Measurements from ENCODE around the gene MAN2A1.
"Not testable (repeated sequence)": the region's sequence is repeated elsewhere in the genome, so short reads cannot be mapped to it uniquely, and the experiment has no call there.

Gene MAN2A1

DNA sequence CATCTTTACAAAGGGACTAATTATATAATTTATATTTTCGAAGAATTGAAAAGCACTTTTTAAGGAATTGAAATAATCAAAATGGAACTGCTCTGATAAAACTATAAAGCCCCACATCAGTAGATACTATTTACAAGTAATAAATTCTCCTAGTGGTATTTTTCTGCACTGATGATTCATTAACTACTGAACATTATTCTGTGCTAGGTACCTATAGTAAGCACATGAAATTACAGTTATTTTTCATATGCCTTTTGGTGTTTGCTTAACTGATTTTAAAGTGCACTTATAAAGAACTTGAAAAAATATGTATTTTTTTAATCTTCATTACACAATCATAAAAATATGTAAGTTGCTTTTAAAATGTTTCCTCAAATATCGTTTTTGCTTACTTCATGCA, 123.0 kb downstream of the MAN2A1 start:
- DNase-seq (ENCODE audit: low read depth in 1 of 2, low spot score in 1 of 2): no peak

DNA sequence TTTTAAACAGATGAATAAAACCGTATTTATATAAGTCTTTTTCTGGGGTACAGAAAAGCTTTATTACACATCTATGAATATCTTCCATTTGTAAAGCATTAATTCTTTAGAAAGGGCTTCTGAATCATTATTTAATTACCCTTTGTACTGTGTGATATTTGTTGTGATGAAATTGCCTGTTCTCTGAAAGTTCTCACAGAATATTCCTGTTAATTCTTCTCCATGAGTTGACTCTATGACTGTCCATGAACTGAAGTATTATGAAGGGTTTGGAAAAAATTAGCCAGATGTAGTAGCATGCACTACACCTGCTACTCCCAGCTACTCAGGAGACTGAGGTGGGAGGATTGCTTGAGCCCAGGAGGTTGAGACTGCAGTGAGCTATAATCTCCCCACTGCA, 127.0 kb downstream of the MAN2A1 start:
- no peak for DNase-seq (ENCODE audit: low read depth in 1 of 2, low spot score in 1 of 2)

GRCh38 chr5:109819878-109820277, 130.2 kb downstream of the MAN2A1 start:
- no peak for DNase-seq (ENCODE audit: low read depth in 1 of 2, low spot score in 1 of 2)

DNA sequence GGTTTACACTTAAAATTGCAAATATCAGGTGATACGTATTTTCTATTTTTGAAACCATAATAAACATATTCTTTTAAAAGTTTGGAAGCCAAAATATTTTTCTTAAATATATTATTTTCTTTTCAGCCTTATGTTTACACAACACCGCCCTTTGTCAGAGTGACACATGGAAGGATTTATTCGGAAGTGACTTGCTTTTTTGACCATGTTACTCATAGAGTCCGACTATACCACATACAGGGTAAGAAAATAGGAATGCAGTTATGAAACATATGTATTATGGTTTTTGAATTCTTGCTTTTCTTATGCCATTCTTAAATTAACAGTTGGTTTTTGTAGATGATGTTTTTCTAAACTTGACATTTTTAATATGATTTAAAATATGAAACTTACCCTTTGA, 133.9 kb downstream of the MAN2A1 start:
- no peak for DNase-seq (ENCODE audit: low read depth in 1 of 2, low spot score in 1 of 2)

GRCh38 chr5:109825450-109825849, 135.7 kb downstream of the MAN2A1 start:
- no peak for DNase-seq (ENCODE audit: low read depth in 1 of 2, low spot score in 1 of 2)

DNA sequence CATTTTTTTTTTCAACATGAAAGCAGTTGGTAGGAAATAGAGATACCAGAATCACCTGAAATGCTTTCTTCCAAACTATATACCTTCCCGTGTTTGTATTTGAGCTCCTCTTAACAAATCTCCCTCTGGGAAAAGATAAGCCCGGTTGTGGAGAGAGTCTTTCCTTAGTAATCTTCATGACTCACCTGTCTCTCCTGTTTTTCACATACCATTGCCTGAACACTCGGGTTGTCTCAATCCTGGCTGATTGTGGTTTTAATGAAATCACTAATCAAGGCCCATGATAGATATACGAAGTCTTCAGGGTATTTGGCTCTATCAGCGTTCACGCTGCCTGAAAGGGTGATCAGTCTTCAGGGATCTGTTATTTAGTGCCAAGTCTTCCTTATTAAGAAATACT, 136.7 kb downstream of the MAN2A1 start:
- no peak for DNase-seq (ENCODE audit: low read depth in 1 of 2, low spot score in 1 of 2)

DNA sequence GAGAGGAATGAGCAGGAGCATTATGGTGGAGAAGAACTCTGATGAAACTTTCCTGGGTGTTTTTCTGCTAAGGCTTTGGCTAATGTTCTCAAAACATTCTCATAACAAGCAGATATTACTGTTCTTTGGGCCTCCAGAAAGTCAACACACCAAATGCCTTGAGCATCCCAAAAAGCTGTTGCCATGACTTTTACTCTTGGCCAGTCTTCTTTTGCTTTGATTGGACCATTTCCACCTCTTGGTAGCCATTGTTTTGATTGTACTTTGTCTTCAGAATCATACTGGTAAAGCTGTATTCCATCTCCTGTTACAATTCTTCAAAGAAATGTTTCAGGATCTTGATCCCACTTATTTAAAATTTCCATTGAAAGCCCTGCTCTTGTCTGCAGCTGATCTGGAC, 139.6 kb downstream of the MAN2A1 start:
- no peak for DNase-seq (ENCODE audit: low read depth in 1 of 2, low spot score in 1 of 2)

GRCh38 chr5:109830955-109831502, 141.3 kb downstream of the MAN2A1 start:
- DNase-seq (ENCODE audit: low read depth in 1 of 2, low spot score in 1 of 2): no peak

DNA sequence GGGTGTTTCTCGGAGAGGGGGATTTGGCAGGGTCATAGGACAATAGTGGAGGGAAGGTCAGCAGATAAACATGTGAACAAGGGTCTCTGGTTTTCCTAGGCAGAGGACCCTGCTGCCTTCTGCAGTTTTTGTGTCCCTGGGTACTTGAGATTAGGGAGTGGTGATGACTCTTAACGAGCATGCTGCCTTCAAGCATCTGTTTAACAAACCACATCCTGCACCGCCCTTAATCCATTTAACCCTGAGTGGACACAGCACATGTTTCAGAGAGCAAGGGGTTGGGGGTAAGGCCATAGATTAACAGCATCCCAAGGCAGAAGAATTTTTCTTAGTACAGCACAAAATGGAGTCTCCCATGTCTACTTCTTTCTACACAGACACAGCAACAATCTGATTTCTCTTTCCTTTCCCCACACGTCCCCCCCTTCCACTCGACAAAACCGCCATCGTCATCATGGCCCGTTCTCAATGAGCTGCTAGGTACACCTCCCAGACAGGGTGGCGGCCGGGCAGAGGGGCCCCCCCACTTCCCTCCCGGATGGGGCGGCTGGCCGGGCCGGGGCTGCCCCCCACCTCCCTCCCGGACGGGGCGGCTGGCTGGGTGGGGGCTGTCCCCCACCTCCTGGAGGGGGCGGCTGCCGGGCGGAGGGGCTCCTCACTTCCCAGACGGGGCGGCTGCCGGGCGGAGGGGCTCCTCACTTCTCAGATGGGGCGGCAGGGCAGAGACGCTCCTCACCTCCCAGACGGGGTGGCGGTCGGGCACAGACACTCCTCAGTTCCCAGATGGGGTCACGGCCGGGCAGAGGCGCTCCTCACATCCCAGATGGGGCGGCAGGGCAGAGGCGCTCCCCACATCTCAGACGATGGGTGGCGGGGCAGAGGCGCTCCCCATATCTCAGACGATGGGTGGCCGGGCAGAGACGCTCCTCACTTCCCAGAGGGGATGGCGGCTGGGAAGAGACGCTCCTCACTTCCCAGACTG, 142.8 kb downstream of the MAN2A1 start:
- DNase-seq (ENCODE audit: low read depth in 1 of 2, low spot score in 1 of 2): not testable (repeated sequence)

- no peak for DNase-seq (ENCODE audit: low read depth in 1 of 2, low spot score in 1 of 2)
These were observed 144.2 kb downstream of the MAN2A1 start for GRCh38 chr5:109833946-109834345.

DNA sequence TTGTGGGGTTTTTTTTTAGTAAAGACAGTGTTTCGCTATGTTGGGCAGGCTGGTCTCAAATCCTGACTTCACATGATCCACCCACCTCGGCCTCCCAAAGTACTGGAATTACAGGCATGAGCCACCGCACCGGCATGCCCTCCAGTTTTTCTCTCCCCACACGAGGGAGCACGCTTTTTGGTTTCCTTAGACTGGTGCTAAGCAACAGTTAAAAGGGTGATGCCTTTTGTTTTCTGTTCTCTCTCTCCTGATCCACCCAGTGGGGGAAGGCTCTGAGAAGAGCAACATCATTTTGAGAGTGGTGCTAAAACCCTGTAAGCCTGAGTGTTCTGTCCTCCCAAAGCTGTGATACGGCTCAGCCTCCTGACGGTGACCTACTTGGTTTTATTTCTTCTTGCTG, 146.6 kb downstream of the MAN2A1 start:
- DNase-seq (ENCODE audit: low read depth in 1 of 2, low spot score in 1 of 2): no peak

DNA sequence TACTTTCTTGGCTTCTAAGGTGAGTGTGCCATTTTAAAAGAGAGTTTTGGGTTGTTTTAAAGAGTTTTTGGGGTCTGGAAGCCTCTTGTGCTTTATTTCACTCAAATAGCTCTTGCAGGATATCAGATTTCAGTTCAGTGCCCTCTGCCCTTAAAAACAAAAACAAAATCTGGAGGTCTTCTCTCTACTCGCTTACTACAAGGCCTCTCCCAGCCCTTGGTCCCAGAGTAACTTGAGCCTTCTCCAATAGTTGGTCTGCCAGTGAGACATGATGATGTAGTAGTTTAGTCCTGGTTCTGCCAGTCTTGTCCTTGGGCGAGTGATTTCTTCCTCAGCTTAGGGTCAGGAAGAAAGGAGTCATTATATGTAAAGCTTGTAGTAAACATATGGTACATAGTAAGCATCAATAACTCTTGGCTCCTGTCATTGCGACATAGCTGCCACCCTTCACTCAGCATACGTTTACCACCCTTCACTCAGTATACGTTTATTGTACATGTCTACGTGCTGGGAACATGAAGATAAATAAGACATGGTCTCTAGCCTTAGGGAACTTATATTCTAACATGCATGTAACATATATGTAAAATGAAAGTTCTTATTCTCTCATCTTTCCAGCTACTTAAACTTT, 147.6 kb downstream of the MAN2A1 start:
- DNase-seq (ENCODE audit: low read depth in 1 of 2, low spot score in 1 of 2): no peak

- DNase-seq (ENCODE audit: low read depth in 1 of 2, low spot score in 1 of 2): no peak
These were observed 148.4 kb downstream of the MAN2A1 start for GRCh38 chr5:109838157-109838556.

GRCh38 chr5:109844148-109844547, 154.4 kb downstream of the MAN2A1 start:
- no peak for DNase-seq (ENCODE audit: low read depth in 1 of 2, low spot score in 1 of 2)

DNA sequence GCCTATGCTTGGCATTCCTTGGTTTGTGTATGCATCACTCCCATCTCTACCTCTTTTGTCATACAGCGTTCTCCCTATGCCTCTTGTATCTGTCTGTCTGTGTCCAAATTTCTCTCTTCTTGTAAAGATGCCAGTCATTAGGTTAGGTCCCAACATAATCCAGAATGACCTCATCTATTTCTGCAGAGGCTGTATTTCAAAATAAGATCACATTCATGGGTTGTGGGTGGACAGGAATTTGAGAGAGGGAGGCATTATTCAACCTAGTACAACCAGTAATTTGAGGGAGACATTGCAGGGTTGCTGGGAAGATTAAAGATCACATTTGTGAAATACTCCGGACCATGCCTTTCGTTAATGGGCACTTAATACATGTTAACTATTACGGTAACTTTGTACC, 155.0 kb downstream of the MAN2A1 start:
- no peak for DNase-seq (ENCODE audit: low read depth in 1 of 2, low spot score in 1 of 2)

DNA sequence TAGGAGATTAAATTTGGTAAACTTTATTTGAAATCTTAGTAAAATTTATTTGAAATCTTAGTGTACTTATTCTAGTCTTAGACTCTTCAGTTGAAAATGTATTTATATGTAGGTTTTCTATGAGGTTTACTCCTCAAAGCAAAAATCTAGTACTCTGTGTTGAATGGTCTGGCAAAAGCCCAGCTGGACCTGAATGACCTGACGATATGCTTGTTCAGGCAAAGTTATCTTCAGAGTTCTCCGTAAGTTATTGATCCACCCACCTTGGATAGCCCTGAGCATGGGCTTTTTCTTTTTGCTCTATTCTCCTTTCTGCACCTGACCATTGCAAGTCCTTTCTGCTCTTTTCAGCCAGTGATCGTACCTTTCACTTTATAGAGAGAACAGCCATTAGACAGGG, 158.4 kb downstream of the MAN2A1 start:
- no peak for DNase-seq (ENCODE audit: low read depth in 1 of 2, low spot score in 1 of 2)

GRCh38 chr5:109849478-109850088, 159.9 kb downstream of the MAN2A1 start:
- DNase-seq (ENCODE audit: low read depth in 1 of 2, low spot score in 1 of 2): no peak

- no peak for DNase-seq (ENCODE audit: low read depth in 1 of 2, low spot score in 1 of 2)
These were observed 162.8 kb downstream of the MAN2A1 start for GRCh38 chr5:109852371-109853155.

GRCh38 chr5:109853377-109853776, 163.7 kb downstream of the MAN2A1 start:
- no peak for DNase-seq (ENCODE audit: low read depth in 1 of 2, low spot score in 1 of 2)

- no peak for DNase-seq (ENCODE audit: low read depth in 1 of 2, low spot score in 1 of 2)
These were observed 165.3 kb downstream of the MAN2A1 start for GRCh38 chr5:109855056-109855455.

Measured in stimulated activated CD4-positive, alpha-beta T cell treated with anti-CD3 and anti-CD28 coated beads, Interleukin-15, amount 100 ng/mL, for 1 hour (primary cell).